ENCODE results near the gene ZER1. TPM values are rescaled to one million over a fixed set of nuclear protein-coding genes. Genes with fewer than 3 reads are reported as not detected.

Gene ZER1
- polyA plus RNA-seq, 3 donors: 29.1 to 32.2 (median 30.4) TPM

DNA sequence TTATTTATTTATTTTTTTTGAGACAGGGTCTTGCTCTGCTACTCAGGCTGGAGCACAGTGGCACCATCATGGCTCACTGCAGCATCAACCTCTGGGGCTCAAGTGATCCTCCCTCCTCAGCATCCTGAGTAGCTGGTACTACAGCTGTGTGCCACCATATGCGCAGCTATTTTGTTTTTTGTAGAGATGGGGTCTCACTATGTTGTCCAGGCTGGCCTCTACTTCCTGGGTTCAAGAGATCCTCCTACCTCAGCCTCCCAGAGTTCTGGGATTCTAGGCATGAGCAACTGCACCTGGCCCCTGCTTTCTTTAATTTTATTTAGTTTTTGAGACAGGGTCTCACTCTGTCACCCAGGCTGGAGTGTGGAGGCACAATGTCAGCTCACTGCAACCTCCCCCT, 28.3 kb downstream of the ZER1 start:
- DNase-seq (ENCODE audit: low read depth in 3 of 3, low spot score in 2 of 3): no peak

DNA sequence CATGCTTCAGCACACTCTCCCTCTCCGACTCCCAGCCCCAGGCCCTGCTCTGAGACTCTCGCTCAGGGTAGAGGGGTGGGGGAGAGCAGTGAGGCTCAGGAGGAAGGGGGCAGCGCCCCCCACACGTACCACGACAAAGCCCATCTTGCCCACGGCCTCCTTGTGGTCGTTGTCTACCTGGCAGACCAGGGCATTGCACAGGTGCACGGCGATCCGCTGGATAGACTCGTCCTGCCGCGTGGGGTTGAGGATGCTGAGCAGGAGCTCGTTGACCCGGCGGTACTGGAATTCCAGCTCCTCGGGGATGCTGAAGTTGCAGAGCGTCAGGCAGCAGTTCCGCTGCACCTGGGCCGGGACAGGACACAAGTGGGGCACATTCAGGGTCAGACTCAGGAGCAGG, 29.3 kb downstream of the ZER1 start:
- DNase-seq (ENCODE audit: low read depth in 3 of 3, low spot score in 2 of 3): no peak

DNA sequence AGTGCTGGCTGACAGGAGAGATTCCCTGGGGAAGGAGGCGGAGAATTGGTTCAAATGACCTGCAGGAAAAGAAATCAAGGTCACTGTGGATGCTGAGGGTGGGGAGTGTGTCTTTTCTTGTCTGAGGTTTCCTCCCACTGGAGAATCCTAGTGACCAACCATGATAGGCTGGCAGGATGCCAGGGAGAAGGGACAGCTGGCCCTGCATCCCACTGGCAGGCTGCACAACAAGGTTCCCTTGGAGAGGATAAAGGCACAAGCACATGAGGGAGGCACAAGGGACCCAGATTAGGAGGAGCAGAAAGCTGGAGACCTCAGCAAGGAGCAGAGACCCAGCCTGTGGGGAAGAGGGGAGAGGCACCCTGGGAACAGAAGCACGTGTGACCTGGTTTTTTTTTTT, 36.4 kb downstream of the ZER1 start:
- DNase-seq (ENCODE audit: low read depth in 3 of 3, low spot score in 2 of 3): no peak

DNA sequence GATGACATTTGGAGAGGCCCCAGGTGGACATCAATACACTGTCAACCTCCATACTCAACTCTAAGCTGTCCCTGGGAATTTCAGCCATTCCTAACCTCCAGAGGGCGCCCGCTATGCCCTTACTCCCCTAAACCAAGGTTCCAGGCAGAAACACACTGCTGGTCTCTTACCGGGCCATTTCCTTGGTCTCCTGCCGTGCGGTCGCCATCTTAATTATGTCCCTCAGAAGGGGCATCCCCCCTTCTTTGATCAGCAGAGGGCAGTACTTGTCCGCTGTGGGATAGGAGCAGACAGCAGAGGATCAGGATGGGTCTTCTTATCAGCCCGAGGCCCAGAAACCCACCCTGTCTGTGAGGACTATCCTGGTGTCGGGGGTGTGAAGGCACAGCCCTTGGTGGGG, 38.5 kb downstream of the ZER1 start:
- DNase-seq (ENCODE audit: low read depth in 3 of 3, low spot score in 2 of 3): peak; percentile 52 to 62 (median 58)

DNA sequence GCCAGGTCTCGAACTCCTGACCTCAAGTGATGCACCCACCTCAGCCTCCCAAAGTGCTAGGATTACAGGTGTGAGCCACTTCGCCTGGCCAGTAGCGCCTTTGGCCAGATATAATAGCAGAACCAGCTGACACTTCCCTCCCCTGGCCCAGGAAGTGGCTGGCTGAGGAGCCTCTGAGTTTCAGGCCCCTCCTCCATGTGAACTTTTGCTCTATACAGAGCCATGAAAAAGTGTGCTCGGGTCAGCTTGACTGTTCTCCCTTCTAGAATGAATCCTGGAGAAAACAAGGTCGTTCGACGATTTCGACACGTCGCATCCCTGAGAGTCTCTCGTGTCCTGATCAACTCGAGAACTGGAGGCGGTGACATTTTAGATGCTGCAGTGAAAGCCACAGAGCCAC, 39.2 kb downstream of the ZER1 start:
- DNase-seq (ENCODE audit: low read depth in 3 of 3, low spot score in 2 of 3): no peak

DNA sequence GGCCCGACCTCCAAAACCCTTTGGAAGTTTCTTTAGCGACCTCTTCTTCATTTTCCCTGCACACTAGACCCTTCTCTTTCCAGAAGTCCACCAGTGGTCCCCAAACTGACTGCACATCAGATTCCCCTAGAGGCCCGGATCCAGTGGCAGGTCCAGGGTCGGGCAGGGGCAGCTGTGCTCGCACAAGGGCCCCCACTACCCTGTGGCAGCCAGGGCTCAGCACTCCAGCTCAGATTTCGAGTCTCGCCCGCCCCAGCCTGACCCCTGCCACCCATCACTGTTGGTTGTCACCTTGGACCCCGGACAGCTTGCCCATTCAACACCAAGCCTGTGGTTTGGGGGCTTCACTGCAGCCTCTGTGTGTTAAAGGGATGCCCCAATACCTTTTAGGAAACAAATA, 40.0 kb downstream of the ZER1 start:
- DNase-seq (ENCODE audit: low read depth in 3 of 3, low spot score in 2 of 3): no peak

DNA sequence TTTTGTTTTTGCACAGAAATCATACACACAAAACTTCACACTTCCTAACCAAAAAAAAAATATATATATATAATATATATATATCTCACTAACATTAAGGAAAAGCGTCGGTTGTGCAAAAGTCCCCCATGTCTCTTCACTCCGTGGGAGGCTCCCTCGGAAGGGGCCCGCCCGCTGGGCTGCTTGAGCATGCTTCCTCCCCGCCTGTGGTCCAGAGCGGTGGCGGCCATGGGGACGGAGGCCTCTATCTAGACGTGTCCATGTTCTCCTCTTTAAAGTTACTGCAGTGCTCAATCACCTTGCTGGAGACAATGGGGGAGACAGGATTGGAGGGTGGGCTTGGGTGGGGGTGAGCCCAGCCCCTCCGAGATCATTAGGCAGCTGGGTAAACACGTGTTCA, 40.6 kb downstream of the ZER1 start:
- no peak for DNase-seq (ENCODE audit: low read depth in 3 of 3, low spot score in 2 of 3)

DNA sequence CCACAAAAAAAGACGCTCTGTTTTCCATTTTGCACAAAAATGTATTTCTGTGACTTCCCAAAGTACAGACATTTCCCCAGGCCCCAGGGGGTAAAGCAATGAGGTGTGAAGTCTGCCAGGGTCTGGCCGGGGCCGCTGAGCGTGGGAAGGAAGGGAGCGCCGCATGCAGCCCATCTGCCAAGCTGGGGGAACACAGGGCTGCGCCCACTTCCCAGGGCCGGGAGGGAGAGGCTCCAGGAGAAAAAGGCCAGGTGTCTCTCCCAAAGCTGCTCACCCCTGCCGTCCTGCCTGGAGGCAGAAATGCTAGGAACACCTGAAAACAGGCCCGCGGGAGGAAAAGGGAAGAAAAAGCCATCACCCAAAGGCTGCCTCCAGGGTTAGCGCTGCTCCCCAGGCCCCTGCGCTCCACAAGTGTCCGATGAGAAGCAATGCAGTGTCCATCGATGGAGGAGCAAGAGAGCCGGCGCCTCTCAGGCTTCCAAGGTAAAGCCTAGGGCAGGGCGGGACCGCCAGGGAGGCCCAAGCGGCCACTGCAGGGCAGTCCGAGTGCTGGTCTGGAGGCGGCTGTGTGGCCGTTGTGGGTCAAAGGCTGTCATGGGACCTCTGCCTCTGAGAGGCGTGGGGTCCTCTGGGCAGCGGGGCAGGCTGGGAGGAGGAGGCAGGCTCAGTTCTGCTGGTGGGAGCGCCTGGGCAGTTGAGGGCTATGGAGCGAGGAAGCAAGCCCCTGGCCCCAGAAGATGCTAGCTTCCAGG, 41.8 kb downstream of the ZER1 start:
- no peak for DNase-seq (ENCODE audit: low read depth in 3 of 3, low spot score in 2 of 3)

DNA sequence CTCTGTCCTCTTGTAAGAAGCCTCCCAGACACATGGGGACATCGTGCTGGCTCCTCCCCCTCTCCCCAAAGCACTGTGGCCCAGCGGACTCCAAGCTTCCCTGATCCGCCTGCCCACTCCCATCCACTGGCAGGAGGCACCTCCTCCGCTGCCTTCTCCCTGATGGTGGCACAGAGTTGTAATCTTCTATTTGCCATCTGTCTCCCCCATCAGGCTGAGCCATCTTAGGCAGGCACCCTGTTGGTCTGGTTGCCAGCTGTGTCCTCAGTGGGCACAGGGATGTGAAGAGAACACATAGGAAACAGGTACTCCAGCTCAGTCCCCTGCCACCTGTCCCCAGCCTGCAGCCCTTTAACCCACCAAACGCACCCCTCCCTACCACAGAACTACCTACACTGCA, 42.4 kb downstream of the ZER1 start:
- no peak for DNase-seq (ENCODE audit: low read depth in 3 of 3, low spot score in 2 of 3)

DNA sequence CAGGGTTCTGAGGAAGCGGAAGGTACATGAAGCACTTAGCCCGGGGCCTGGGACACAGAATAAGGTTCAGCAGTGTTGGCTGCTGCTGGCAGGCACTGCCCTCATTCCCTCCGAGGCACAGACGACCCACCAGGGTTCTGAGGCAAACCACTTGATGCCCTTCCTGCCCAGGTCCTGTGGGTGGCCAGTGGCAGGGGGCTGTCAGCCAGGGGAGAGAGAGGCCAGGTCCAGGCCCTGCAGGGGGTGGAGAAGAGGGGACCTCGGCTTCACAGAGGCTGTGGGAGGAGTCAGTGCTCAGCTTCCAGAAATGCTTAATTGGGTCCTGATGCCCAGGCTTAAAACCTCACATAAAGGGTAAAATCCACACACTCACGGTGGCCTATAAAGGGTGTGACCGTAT, 43.4 kb downstream of the ZER1 start:
- DNase-seq (ENCODE audit: low read depth in 3 of 3, low spot score in 2 of 3): no peak

DNA sequence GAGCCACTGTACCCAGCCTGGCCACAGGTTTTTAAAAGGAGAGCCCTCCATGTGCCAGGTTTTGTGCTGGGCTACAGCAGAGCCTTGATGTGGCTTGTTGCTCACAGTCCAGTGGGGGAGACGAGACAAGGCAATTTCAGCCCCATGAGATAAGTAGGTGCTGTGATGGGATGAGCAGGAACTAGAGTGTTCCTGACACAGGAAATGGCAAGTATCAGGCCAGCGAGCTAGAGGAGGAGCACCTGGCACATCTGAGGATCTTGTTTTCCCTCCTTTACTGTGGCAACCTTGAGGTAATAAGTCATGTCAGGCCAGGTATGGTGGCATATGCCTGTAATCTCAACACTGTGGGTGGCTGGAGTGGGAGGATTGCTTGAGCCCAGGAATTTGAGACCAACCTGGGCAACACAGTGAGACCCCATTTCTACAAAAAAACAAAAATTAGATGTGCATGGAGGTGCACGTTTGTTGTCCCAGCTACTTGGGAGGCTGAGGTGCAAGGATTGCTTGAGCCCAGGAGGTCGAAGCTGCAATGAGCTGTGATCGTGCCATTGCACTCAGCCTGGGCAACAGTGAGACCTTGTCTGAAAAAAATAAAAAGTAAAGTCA, 44.0 kb downstream of the ZER1 start:
- no peak for DNase-seq (ENCODE audit: low read depth in 3 of 3, low spot score in 2 of 3)

DNA sequence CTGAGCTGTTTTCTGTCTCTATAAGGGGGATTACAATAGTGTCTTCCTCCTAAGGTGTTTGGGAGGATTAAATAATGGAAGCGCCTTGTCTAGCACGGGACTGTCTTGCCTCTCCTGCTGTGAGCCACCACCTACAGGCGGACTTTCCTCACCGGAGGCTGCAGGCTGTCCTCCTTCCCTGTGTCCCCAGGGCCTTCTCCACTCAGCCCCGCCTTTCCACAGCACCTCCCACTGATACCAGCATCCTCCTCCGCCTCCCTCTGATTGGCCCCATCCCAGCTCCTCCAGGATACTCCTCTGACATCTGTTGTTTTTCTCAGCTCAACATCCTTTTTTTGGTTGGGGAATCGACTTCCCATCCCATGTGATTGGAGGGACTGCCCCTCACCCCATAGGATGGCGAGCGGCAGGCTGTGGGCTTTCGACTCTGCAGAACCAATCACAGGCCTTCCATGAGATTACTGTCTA, 46.9 kb downstream of the ZER1 start:
- DNase-seq (ENCODE audit: low read depth in 3 of 3, low spot score in 2 of 3): no peak

DNA sequence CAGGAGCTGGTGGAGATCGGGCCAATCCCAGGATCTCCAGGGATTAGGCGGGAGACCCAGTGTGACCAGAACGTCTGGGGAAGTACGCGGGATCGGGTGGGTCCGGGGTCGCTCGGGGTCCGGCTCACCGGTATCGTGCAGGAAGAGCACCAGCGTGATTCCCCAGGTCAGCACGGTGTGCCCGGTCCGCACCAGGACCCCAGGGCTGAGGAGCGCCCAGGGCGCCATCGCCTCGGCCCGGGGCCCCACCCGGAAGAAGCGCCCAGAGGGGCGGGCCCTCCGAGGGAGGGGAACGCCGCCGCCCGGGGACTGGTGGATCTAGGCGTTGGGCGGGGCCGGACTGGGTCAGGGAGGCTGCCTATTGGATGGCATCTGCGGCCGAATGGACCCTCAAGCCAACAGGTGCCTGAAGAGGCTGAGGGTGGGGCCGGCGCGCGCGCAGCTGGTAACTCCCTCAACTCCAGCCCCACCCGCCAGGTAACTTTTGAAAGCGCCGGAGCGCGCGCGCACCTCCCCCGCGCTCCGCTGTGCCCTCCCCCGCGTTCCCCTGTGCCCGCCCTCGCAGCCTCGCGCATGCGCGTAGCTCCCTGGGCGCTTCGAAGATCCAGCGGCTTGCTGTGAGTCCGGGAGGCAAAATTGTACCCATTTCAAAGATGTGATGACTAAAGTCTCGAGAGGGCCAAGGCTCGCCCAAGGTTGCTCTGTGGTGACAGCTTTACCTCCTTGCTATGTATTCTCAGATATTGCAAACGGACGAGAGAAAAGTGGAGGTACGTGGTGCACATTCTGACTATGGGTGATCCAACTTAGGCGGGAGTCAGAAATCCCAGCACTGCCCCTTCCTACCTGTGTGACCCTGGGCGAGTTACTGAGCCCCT, 47.6 kb downstream of the ZER1 start, which contains the start of gene ZDHHC12:
TSS of gene ZDHHC12 (minus strand) at position 262 of the 878 bp plus-strand sequence. CDS start at position 228, 34 bp downstream.
- DNase-seq (ENCODE audit: low read depth in 3 of 3, low spot score in 2 of 3): peak; percentile 65 to 83 (median 74)

DNA sequence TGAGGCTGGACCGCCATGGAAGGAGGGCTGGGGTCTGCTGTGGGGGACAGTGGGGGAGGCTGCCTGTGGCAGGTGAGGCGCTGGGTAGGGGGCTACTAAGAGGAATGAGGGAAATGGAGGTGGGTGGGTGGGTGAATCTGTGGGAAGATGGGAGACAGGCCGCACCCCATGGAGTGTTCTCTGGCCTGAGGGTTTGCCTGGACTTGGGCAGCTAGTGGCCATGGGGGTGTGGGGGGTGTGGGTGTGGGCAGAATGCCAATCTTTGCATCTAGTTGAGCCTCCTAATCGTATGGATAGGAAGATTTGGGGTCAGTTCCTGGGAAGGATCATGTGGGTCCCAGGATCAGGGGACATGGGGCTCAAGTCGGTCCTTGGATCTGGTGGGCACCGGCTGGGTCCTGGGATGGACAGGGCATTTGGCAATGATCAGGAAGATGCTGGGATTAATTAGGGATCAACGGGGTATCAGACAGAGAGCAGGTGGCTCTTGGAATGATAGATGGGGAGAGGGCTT, 48.3 kb downstream of the ZER1 start:
- DNase-seq (ENCODE audit: low read depth in 3 of 3, low spot score in 2 of 3): no peak

DNA sequence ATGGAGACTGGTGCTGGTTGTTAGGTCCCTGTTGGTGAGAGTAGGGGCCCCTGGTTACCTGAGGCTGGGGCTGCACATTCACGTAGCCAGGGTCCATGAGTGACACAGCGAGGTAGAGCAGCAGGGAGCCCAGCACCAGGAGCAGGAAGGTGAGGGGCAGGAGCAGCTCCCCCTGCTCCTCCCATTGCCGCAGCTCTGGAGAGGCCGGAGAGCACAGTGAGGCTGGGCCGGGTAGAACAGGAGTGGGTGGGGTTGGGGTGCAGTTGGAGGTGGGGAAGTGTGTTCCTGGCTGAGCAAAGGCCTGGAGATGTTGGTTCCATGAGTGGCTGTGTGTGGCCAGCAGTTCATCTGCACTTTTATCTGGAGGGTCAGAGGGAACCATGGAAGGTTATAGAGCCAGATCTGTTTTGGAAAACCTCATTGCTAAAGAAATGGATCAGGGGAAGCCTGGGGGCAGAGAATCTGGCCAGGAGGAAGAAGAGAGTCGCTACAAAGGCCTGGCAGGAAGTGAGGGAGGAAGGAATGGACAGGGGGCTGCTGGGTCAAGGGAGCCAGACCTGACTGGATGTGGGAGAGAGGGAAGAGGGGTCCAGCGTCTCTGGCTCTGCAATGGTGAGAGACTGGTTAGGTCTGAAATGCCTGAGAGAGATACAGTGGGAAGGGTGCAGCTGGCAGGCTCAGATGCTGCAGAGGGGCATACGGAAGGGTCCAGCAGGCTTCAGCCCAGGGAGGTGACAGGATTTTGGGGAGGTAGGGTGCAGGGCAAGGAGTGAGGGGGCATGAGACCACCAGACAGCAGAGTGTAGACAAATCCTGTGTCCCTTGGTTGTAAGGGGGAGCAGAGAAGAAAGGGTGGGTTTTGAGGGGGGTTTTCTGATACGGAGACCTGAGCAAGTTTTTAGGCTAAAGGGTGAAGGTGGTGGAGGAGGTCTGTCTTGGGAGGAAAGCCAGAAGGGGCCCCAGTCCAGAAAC, 49.1 kb downstream of the ZER1 start:
- DNase-seq (ENCODE audit: low read depth in 3 of 3, low spot score in 2 of 3): no peak

DNA sequence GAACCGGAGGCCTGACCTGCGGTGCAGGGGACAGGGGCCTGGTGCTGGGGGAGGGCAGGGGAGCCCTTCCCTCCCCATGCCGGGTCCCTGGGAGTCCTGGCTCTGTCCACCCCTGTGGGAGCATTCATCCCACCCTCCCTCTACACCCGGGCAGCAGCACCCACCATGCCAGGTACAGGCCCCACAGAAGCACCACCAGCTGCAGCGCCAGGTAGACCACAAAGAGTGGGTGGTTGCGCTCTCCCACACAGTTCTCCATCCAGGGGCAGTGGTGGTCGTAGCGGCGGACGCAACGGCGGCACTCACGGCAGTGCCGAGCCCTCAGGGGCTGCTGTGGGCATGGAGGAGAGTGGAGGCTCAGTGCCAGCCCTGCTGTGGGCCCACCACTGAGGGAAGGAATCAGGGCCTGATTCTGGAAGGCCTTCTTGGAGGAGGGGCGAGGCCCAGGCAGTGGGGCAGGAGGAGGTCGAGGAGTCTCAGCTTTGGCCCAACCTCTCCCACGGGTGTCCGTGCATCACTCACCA, 50.2 kb downstream of the ZER1 start:
- DNase-seq (ENCODE audit: low read depth in 3 of 3, low spot score in 2 of 3): no peak

DNA sequence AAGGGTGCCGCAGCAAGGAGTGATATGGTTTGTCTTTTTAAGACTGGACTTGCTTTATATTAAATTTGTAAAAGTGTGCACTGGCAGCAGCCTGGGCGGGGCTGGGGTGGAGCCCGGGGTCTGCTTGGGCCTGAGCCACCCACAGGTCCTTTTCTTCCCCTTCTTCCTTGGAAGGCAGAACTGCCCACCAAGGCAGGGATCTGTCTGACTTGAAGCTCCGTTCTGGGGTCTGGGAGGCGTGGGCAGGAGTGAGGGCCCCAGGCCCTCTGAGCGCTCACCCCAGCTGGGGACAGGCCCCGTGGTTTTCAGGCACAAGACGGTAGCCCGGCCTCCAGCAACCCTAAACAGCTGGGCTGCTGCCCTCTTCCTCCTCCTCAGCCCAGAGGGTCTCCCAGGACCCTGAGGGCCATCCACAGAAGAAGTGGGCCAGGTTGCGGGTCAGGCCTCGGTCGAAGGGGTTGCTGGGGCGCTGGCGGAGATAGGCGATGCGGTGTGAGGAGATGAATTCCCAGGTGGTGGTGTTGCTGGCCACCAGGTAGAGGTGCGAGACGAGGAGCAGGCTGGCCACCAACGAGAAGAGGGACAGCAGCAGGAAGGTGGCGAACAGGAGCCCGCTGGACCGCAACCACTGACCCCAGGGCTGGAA, 50.8 kb downstream of the ZER1 start:
- no peak for DNase-seq (ENCODE audit: low read depth in 3 of 3, low spot score in 2 of 3)

DNA sequence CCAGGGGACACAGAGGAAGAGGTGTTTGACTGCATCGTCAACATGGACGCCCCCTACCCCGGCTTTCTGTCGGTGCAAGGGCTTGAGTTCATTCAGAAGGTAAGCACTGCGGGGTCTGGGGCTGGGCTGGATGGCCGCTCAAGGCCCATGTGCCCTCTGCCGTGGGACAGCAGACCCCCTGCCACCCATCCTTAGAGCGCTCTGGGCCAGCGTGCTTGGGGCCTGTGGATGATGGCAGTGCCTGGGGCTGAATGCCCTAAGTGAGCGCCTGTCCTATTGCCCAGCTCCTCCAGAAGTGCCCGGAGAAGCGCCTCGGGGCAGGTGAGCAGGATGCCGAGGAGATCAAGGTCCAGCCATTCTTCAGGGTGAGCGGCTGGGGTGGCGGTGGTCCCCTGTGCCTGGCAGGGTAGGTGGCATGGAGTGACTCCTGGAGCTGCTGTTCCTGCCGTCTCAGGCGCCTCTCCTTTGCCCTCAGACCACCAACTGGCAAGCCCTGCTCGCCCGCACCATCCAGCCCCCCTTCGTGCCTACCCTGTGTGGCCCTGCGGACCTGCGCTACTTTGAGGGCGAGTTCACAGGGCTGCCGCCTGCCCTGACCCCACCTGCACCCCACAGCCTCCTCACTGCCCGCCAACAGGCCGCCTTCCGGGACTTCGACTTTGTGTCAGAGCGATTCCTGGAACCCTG, 51.7 kb downstream of the ZER1 start:
- no peak for DNase-seq (ENCODE audit: low read depth in 3 of 3, low spot score in 2 of 3)

DNA sequence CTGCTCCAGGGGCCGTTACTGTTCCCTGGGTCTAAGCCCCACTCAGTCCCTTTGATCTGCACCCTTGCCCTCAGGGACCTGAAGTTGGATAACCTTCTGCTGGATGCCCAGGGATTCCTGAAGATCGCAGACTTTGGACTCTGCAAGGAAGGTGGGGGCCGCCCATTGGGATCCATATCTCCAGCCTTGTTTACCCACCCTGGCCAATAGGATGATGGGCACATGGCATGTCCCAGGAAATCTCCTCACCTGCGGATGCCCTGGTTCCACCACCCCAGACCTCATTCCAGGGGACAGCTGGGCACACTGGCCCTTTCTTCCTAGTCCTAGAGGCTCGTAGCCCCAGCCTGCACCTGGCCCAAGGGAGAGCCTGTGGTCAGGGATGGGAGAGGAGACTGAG, 53.3 kb downstream of the ZER1 start:
- DNase-seq (ENCODE audit: low read depth in 3 of 3, low spot score in 2 of 3): no peak

Measured in right renal cortex interstitium (tissue), 3 donors.